Forelimb muscle (tissue), 1 donor: ENCODE results near the gene PANX1. TPM values are rescaled to one million over a fixed set of nuclear protein-coding genes. Genes with fewer than 3 reads are reported as not detected.

ENCODE experiments used
- DNase-seq: peaks from one replicate; pipeline ENCODE4 v3.0.0-alpha.2; 2013; ENCODE audit warnings: low read depth
- polyA plus RNA-seq: library from polyadenylated mRNA; unstranded; fragments of 120-200 nt; gene quantifications from one replicate; pipeline ENCODE4 v1.2.1, GENCODE V29; 2013; ENCODE audit not compliant: insufficient read length

PANX1 gene
- polyA plus RNA-seq, 1 donor: 18.3 TPM

- no peak for DNase-seq
These were observed 1.1 kb downstream of the PANX1 start for GRCh38 chr11:94129512-94130297.

GRCh38 chr11:94130298-94131046, 1.8 kb downstream of the PANX1 start:
- DNase-seq: no peak

GRCh38 chr11:94131047-94131717, 2.5 kb downstream of the PANX1 start:
- DNase-seq: no peak

DNA sequence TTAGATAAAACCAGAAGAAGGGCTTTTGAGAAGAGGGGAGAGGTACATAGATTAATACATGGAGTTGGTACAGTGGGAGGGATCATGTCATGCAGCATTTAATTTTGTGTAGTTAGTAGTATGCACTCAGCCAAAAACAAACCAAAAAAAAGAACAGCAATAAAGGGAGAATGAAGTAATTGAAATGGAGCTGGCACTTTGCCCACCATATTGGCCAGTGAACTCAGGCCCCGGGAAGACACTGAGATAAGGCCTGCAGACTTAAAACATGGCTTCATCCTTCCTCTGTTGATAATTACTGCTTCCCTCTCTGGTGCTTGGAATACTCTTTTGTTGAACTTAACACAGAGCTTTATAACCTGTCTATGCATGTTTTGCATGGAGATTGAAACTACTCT, 3.1 kb downstream of the PANX1 start:
- no peak for DNase-seq

GRCh38 chr11:94132152-94132558, 3.5 kb downstream of the PANX1 start:
- no peak for DNase-seq

GRCh38 chr11:94132823-94133408, 4.3 kb downstream of the PANX1 start:
- no peak for DNase-seq

DNA sequence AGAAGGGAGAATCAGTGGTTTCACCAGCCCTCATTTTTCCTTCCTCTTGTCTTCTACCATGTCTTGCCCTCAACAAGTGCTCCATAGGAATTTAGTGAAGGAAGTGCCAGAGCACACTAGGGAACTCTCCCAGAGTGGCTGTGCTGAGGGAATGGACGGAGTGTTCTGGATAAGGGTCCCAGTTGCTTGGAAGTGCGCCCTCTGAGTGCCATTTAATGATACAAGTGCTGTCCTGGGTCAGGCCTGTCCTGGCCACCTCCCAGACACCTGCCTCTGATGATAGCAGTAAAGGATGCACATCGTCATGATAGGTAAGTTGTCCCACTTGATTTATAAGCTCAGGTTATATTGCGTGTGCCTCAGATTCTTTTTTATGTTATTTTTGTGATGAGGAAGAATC, 5.1 kb downstream of the PANX1 start:
- no peak for DNase-seq

- DNase-seq: no peak
These were observed 6.2 kb downstream of the PANX1 start for GRCh38 chr11:94134651-94135512.

DNA sequence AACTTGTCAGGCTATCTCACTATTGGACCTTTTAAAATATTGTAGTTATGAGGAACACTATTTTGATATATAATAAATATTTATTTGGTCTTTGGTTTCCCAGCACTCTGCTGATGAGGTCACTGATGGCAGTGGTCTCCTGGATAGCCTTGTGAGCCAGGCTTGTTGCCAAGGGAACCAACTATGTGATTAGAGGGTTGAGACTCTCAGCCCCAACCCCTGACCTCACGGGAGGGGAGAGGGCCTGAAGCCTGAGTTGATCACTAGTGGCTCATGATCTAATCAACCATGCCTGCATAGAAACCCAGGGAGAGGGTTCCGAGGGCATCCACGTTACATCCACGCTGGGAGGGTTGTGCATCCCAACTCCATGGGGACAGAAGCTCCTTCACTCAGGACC, 10.8 kb downstream of the PANX1 start:
- no peak for DNase-seq

GRCh38 chr11:94140154-94140655, 11.6 kb downstream of the PANX1 start:
- DNase-seq: no peak

DNA sequence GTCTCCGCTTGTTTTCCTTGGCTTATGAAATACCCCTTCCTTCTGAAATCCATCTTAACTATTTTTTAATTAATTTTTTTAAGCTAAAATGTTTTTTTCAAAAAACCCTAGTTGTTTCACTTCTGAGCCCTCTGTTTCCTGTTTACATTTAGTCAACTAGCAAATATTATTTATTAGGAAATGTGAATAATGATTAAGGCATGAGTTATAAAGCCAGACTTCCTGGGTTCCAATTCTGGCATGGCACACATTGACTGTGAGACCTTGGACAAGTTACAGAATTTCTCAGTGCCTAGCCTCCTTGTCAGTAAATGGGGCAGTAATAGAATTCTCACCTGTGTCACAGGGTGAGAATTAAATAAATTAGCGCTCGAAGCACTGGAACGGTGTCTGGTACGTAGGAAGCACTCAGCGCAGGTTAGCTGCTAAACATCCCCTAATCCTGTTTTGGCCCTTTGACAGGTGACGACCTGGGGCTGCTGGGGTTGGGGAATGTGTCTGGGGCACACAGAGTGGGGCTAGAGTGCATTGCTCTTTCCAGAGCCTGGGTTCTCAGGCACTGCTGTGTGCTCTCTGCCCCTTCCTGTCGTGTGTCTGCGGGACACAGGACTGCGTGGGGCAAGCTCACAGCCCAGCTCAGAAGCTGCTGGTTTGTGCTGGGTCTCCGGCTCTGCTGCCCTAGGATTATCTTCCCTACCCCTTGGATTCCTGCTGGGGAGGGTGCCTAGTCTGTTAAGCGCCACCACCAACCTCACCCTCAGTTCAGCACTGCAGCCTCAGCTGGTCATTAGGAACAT, 13.1 kb downstream of the PANX1 start:
- DNase-seq: no peak

GRCh38 chr11:94142308-94143281, 14.0 kb downstream of the PANX1 start:
- no peak for DNase-seq

DNA sequence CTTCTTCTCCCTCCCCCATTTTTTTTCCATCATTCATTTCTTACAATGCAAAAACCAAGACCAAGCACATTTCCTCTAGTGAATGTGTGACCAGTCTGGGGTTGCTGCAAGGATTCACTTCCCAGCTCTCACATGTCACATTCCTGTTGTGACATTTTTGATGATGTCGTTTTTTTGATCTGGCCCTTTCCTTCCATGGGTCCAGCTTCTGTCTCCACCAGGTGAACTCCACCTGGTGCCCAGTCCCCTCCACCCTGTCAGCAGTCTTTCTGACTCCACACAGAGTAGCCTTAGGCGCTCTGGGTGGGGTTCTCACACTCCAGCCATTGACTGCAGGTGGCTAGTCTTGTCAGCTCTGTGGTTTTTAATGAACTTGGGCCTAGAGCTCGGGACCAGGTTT, 15.6 kb downstream of the PANX1 start:
- DNase-seq: no peak

GRCh38 chr11:94144664-94145063, 16.0 kb downstream of the PANX1 start:
- no peak for DNase-seq

- no peak for DNase-seq
These were observed 16.8 kb downstream of the PANX1 start for GRCh38 chr11:94145431-94145830.

GRCh38 chr11:94145916-94146315, 17.3 kb downstream of the PANX1 start:
- no peak for DNase-seq

GRCh38 chr11:94147433-94147845, 18.8 kb downstream of the PANX1 start:
- DNase-seq: no peak

- DNase-seq: no peak
These were observed 19.5 kb downstream of the PANX1 start for GRCh38 chr11:94148189-94148588.

- DNase-seq: no peak
These were observed 20.9 kb downstream of the PANX1 start for GRCh38 chr11:94149431-94150017.
